H1 (cell line): Measurements from ENCODE around the gene ARHGEF6. TPM values are rescaled to one million over a fixed set of nuclear protein-coding genes. Genes with fewer than 3 reads are reported as not detected.

ENCODE experiments used
- SIN3A ChIP-seq, 2 experiments: IDR thresholded peaks in 1 of 2; conservative IDR thresholded peaks in 1 of 2; 2 replicates each; pipeline ENCODE4 v1.6.1; 2011 to 2012; ENCODE audit warnings: low read length in 2 of 2, improper control_type of control experiment in 1 of 2, low read depth in 1 of 2, mild to moderate bottlenecking in 1 of 2
- polyA plus RNA-seq, 7 experiments: library from polyadenylated mRNA; depleted of rRNA in 3 of 7; stranded (reverse) in 5 of 7; unstranded in 2 of 7; fragments of >200 nt in 5 of 7; fragments of 200-250 nt in 2 of 7; gene quantifications; 1 replicate in 5 of 7; 2 replicates in 1 of 7; 4 replicates in 1 of 7; pipeline versions ENCODE4 v1.2.1 to v1.2.3, GENCODE V29; 2011 to 2013; ENCODE audit warnings: missing spikeins in 2 of 7, mixed read lengths in 2 of 7
- total RNA-seq: library from RNA; stranded (reverse); fragmentation: NEBNext Ultra II Directional; extraction: Animal tissue kit (Norgen Biotek cat#: 25700); gene quantifications from 2 replicates; pipeline ENCODE4 v1.2.1, GENCODE V29; 2021

The ARHGEF6 gene
- total and polyA plus RNA-seq, 2 of the 8 experiments (the other 6 are each of a cell fraction or from before 2014, with no cell fraction given): 3.6 to 3.7 TPM

DNA sequence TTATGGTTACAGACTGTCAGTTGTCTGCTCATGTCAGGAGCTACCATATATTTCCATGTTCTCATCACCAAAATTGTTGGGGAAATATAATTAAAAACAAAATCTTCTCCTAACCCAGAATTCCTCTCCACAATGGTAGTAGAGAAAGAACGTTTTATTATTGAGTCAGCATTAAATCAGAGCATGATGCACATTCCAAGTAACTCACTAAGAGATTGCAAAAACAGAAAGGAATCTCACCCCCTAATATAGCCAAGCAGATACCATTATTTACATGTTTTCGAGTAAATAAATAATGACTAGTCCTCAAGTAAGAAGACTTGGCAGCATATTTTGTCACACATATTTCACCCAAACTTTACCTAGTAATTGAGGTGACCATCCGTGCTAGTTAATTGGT, 36.2 kb upstream of the ARHGEF6 start (continued):
- no peak for TF ChIP-seq SIN3A (conservative IDR thresholded peaks at IDR 0.05 in 1 of 2, IDR thresholded peaks at IDR 0.05 in 1 of 2; ENCODE audit: low read depth in 1 of 2, low read length in 2 of 2)
